Fibroblast of villous mesenchyme (primary cell): ENCODE results near the gene EFCAB14. TPM values are rescaled to one million over a fixed set of nuclear protein-coding genes. Genes with fewer than 3 reads are reported as not detected.

Source experiments
- DNase-seq: peaks from one replicate; pipeline ENCODE4 v3.0.0-alpha.2; 2010; ENCODE audit warnings: low read depth
- H3K4me3 ChIP-seq: 2 replicates; pipeline ENCODE4 v1.5.1; 2011; ENCODE audit warnings: low read depth, mild to moderate bottlenecking, low read length
- total RNA-seq: library from RNA; depleted of rRNA; stranded (reverse); fragments of >200 nt; gene quantifications from 2 replicates; pipeline ENCODE4 v1.2.3, GENCODE V29; 2012
- TF ChIP-seq, protein P1 (sequence below): IDR thresholded peaks from 2 replicates; pipeline ENCODE4 v1.5.1; 2012; ENCODE audit warnings: low read depth, mild to moderate bottlenecking, low read length; ENCODE audit not compliant: insufficient read depth

Gene EFCAB14
- 58.3 and 64.3 TPM in 2 replicates for total RNA-seq

GRCh38 chr1:46718727-46719622 lies at the start of gene EFCAB14:
Gene EFCAB14, minus strand, starts transcription at chr1:46719114. Its CDS starts 1,027 bp downstream, at chr1:46718087.
- H3K4me3 ChIP-seq = peak within 1 kb of the TSS; percentile 92
- peak; percentile 93 for DNase-seq
- TF ChIP-seq, protein P1, sequence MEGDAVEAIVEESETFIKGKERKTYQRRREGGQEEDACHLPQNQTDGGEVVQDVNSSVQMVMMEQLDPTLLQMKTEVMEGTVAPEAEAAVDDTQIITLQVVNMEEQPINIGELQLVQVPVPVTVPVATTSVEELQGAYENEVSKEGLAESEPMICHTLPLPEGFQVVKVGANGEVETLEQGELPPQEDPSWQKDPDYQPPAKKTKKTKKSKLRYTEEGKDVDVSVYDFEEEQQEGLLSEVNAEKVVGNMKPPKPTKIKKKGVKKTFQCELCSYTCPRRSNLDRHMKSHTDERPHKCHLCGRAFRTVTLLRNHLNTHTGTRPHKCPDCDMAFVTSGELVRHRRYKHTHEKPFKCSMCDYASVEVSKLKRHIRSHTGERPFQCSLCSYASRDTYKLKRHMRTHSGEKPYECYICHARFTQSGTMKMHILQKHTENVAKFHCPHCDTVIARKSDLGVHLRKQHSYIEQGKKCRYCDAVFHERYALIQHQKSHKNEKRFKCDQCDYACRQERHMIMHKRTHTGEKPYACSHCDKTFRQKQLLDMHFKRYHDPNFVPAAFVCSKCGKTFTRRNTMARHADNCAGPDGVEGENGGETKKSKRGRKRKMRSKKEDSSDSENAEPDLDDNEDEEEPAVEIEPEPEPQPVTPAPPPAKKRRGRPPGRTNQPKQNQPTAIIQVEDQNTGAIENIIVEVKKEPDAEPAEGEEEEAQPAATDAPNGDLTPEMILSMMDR = no peak

- H3K4me3 ChIP-seq = no peak overlapping the region
- TF ChIP-seq, protein P1 = no peak
- no peak for DNase-seq
These were observed 49.5 kb upstream of the EFCAB14 start for GRCh38 chr1:46768445-46768844.

GRCh38 chr1:46767649-46768282 lies 48.9 kb upstream of the EFCAB14 start:
- DNase-seq = no peak
- TF ChIP-seq, protein P1 = no peak

GRCh38 chr1:46764402-46764801 lies 45.5 kb upstream of the EFCAB14 start:
- DNase-seq = no peak
- TF ChIP-seq, protein P1 = no peak

More at GRCh38 chr1:46767649-46768282, 48.9 kb upstream of the EFCAB14 start:
- no peak overlapping the region for H3K4me3 ChIP-seq

GRCh38 chr1:46761740-46762139 lies 42.8 kb upstream of the EFCAB14 start:
- no peak overlapping the region for H3K4me3 ChIP-seq
- TF ChIP-seq, protein P1 = no peak
- DNase-seq = no peak

More at GRCh38 chr1:46764402-46764801, 45.5 kb upstream of the EFCAB14 start:
- H3K4me3 ChIP-seq = no peak overlapping the region

GRCh38 chr1:46760558-46761166 lies 41.7 kb upstream of the EFCAB14 start:
- TF ChIP-seq, protein P1 = no peak
- H3K4me3 ChIP-seq = no peak overlapping the region
- no peak for DNase-seq
